Lung (tissue), 12 donors: ENCODE results near the gene SSTR1. TPM values are rescaled to one million over a fixed set of nuclear protein-coding genes. Genes with fewer than 3 reads are reported as not detected.

Experiments used
- ATAC-seq: fragments of 200-7000 bp; cut with Tn5 transposase; one replicate; pipeline ENCODE4 v1.9.1; 2020; ENCODE audit warnings: moderate number of reproducible peaks; ENCODE audit not compliant: insufficient read depth, low FRiP score
- DNase-seq, 3 donors: peaks; one replicate each; pipeline ENCODE4 v3.0.0-alpha.2; 2013 to 2017
- H3K27ac ChIP-seq, 2 donors: one replicate each; pipeline ENCODE4 v1.5.1; 2013; ENCODE audit warnings: mild to moderate bottlenecking in 2 of 2, moderate library complexity in 2 of 2, control low read depth in 1 of 2, inconsistent platforms in 1 of 2, low read depth in 1 of 2, low read length in 1 of 2
- H3K27me3 ChIP-seq, 3 donors: one replicate each; pipeline ENCODE4 v1.5.1; 2013; ENCODE audit warnings: low read length in 2 of 3; ENCODE audit not compliant: control insufficient read depth in 3 of 3, insufficient read depth in 3 of 3
- H3K36me3 ChIP-seq, 4 donors: one replicate each; pipeline ENCODE4 v1.5.1; 2013; ENCODE audit warnings: low read length in 4 of 4, mild to moderate bottlenecking in 1 of 4, moderate library complexity in 1 of 4; ENCODE audit not compliant: control insufficient read depth in 4 of 4, insufficient read depth in 4 of 4
- H3K4me1 ChIP-seq, 5 donors: one replicate each; pipeline ENCODE4 v1.5.1; 2013; ENCODE audit warnings: low read length in 5 of 5, mild to moderate bottlenecking in 2 of 5, moderate library complexity in 1 of 5; ENCODE audit not compliant: control insufficient read depth in 5 of 5, insufficient read depth in 5 of 5
- H3K4me3 ChIP-seq: one replicate; pipeline ENCODE4 v1.5.1; 2013; ENCODE audit warnings: mild to moderate bottlenecking, control low read depth, moderate library complexity
- H3K9ac ChIP-seq, 2 donors: one replicate each; pipeline ENCODE4 v1.5.1; 2013; ENCODE audit warnings: low read length in 2 of 2, control low read depth in 1 of 2; ENCODE audit not compliant: insufficient read depth in 1 of 2
- H3K9me3 ChIP-seq, 4 donors: one replicate each; pipeline ENCODE4 v1.5.1; 2013; ENCODE audit warnings: low read length in 3 of 4, mild to moderate bottlenecking in 1 of 4, moderate library complexity in 1 of 4; ENCODE audit not compliant: control insufficient read depth in 4 of 4, insufficient read depth in 3 of 4
- CTCF ChIP-seq: IDR thresholded peaks from 2 replicates; pipeline ENCODE4 v1.5.1; 2012; ENCODE audit warnings: mild to moderate bottlenecking; ENCODE audit errors: control extremely low read depth, extremely low read depth
- WGBS, 2 donors: extraction: QIAGEN DNeasy Blood & Tissue Kit; methylation state at CpG; one replicate each; pipeline ENCODE4 v1.1.7; 2013; 5-methylcytosine and 5-hydroxymethylcytosine counted together
- polyA plus RNA-seq, 2 donors: library from polyadenylated mRNA; stranded (reverse); fragments of 200-250 nt; gene quantifications; one replicate each; pipeline ENCODE4 v1.2.1, GENCODE V29; 2013
- total RNA-seq, 2 donors: library from RNA; depleted of rRNA in 1 of 2; stranded (reverse); fragments of >200 nt in 1 of 2; gene quantifications; one replicate each; pipeline ENCODE4 v1.2.1, GENCODE V29; 2014 to 2021
- donor health status: control.
- donor health status: control.
- donor health status: Bipolar disorder and iron deficiency.
- donor health status: healthy.
- donor health status: DM: yes; HTN: yes; CAD: no.

Gene SSTR1
- total and polyA plus RNA-seq, 4 donors, result 1.6 to 7.9 (median 3.2) TPM

GRCh38 chr14:38171197-38171596 is 36.5 kb upstream of the SSTR1 start:
- DNase-seq (peak in 1 of 3 donors; percentile 19), ATAC-seq (peak; percentile 62)

DNA sequence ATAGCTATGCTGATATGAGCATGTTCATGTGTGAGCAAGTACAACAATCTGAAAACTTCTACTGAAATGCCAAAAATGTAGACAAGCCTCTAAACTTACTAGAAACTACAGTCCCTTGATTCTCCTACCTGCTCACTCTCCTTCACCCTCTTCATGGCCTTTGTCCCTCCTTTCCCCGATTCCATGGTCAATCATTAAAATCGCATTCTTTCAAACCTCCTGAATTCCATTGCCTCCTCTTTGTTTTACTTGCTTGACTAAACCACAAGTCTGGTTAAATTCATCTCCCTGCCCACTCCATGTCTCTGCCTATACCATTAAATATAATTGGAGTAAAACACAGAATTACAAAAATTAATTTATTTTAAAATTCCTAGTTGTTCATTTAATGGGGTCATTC is 33.0 kb upstream of the SSTR1 start:
- WGBS, 2 donors, result 91 to 100% methylated on average over 2 of the region's 2 CpGs
- H3K27ac ChIP-seq, result no peak overlapping the region
- no peaks in the 10 kb centered on the region for H3K9me3 ChIP-seq
- no peak overlapping the region for H3K4me3 ChIP-seq
- no peaks in the 10 kb centered on the region for H3K27me3 ChIP-seq
- no peak for DNase-seq
- no peaks in the 10 kb centered on the region for H3K4me1 ChIP-seq
- no peaks in the 10 kb centered on the region for H3K36me3 ChIP-seq
- TF ChIP-seq CTCF, result no peak
- H3K9ac ChIP-seq, result no peak overlapping the region
- ATAC-seq, result no peak

More at GRCh38 chr14:38171197-38171596, 36.5 kb upstream of the SSTR1 start:
- TF ChIP-seq CTCF, result no peak
- H3K4me3 ChIP-seq, result no peak overlapping the region
- WGBS, 2 donors, result 51 to 86% methylated on average over 2 of the region's 2 CpGs
- no peaks in the 10 kb centered on the region for H3K27me3 ChIP-seq
- H3K9me3 ChIP-seq, result no peaks in the 10 kb centered on the region
- H3K9ac ChIP-seq, result no peak overlapping the region
- H3K27ac ChIP-seq, result no peak overlapping the region
- no peaks in the 10 kb centered on the region for H3K4me1 ChIP-seq
- no peaks in the 10 kb centered on the region for H3K36me3 ChIP-seq

GRCh38 chr14:38175658-38176057 is 32.0 kb upstream of the SSTR1 start:
- WGBS, 2 donors, result 88 to 94% methylated on average over 2 of the region's 2 CpGs
- no peak for TF ChIP-seq CTCF
- Histone ChIP-seq H3K9ac (no peak overlapping the region), H3K4me1 (no peaks in the 10 kb centered on the region), H3K27ac (no peak overlapping the region), H3K27me3 (no peaks in the 10 kb centered on the region), H3K4me3 (no peak overlapping the region), H3K36me3 (no peaks in the 10 kb centered on the region), H3K9me3 (no peaks in the 10 kb centered on the region)
- DNase-seq (no peak), ATAC-seq (no peak)

- Histone ChIP-seq H3K4me1 (no peaks in the 10 kb centered on the region), H3K27me3 (no peaks in the 10 kb centered on the region), H3K9ac (no peak overlapping the region), H3K4me3 (no peak overlapping the region), H3K36me3 (no peaks in the 10 kb centered on the region), H3K27ac (no peak overlapping the region), H3K9me3 (no peaks in the 10 kb centered on the region)
- TF ChIP-seq CTCF, result no peak
- DNase-seq (no peak), ATAC-seq (no peak)
- 83 to 87% methylated on average over 1 of the region's 1 CpG for WGBS, 2 donors
Measured at GRCh38 chr14:38176379-38176778, 31.3 kb upstream of the SSTR1 start.
